Right hindlimb (tissue), 1 donor: ENCODE measurements around the gene CD80.

Experiments used
- DNase-seq: peaks from one replicate; pipeline ENCODE4 v3.0.0-alpha.2; 2018

CD80 gene

DNA sequence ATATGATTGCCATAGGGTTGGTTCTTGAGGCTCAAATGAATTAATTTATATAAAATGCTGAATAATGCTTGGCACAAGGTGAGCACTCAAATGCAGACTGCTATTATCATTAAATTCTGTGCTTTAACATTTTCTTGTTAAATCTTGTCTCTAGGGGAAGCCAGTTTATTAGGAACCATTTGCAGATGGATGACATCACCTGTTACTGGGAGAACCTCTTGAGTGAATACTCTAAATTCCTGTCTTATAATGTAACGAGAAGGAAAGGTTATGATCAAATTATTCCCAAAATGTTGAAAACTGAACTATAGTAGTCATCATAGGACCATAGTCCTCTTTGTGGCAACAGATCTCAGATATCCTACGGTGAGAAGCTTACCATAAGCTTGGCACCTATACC lies 67.3 kb downstream of the CD80 start:
- no peak for DNase-seq

DNA sequence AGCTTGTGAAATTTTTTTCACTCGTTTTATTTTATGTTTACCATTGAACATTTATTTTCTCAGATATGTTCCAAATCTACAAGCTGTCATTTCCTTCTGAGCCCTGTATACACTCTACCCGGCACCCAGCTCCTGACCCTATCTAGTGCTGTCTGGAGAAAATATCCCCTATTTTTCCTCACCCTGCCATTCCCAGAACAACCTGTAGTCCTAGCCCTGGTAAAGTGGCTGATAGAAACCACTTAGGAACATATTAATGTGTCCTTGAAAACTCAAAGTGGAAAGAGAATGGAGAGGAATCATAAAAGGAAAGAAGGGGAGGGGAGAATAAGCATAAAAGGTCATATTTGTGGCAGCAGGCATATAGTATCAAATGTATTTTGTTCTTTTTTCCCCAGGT lies 69.3 kb downstream of the CD80 start:
- DNase-seq = no peak

DNA sequence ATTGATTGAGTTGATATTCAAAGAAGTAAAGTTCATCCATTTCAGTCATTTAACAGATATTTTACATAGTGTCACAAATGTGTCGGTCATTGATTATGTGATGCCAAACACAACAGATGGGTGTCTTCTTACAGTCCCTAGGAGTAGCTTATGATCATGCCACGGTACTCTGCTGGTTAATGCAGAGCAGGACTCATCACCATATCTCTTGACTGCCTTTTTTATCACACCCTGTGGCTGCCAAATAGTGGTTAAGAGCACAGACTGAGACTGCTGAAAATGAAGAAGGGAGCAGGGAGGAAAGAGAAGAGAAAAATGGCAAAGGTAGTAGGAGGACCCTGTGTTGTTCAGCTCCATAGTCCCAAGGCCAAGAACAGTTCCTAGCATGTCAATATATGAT lies 73.9 kb downstream of the CD80 start:
- no peak for DNase-seq

DNA sequence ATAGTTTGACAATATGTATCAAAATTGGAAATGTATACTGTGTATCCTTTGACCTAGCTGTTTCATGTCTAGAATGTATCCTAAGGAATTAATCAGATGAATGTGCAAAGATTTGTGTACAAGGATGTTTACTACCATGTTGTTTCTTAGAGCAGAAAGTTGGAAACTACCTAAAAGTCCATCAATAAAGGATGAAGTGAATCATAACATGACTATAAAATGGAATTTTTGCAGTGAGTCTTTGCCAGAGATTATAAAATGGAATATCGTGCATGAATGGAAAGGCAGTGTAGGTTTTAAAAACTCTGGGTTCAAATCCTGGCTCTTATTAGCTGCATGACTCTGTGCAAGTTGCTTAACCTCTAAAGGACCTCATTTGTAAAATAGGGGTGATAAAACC lies 76.3 kb downstream of the CD80 start:
- DNase-seq = no peak

DNA sequence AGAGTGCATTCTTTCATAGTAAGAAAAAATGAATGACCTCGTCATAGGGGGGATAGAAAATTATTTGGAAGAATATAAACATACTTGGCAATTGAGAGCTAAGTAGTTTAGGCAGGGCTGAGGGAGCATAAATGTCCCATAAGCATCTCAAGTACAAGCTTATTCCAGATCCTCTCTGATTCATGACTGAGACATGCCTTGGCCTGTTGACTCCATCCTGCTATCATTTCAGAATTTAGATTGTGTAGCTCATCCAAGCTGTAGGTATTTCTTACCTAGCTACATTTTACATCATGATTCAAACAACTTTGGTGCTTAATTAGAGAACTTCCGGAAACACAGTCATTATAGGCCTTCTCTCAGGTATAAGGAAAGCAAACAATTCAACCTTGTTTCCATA lies 78.3 kb downstream of the CD80 start:
- no peak for DNase-seq
